ENCODE measurements around the gene FOXN1.

GRCh38 chr17:28499364-28499664, 6.8 kb upstream of the FOXN1 start:
- TF ChIP-seq CTCF (IDR thresholded peaks at IDR 0.05), result no peak
- no peak for TF ChIP-seq EZH2phosphoT487 (IDR thresholded peaks at IDR 0.05)
